Activated CD4-positive, alpha-beta T cell treated with anti-CD3 and anti-CD28 coated beads for 36 hours (primary cell): ENCODE data around the gene HBS1L. TPM values are rescaled to one million over a fixed set of nuclear protein-coding genes. Genes with fewer than 3 reads are reported as not detected.
A peak's percentile ranks its signal among the peaks of the same experiment; 100 is the strongest.

Experiments used
- ATAC-seq: fragments of 200-7000 bp; cut with Tn5 transposase; one replicate; pipeline ENCODE4 v1.10.0; 2021; ENCODE audit warnings: mild to moderate bottlenecking, moderate library complexity
- CTCF ChIA-PET: fragments of 350-600 bp; sonication (Branson Sonifier 250); formaldehyde crosslinking; loops from one replicate; lab custom pipeline; 2021; ENCODE audit warnings: antibody characterized with exemption; lab: Charles Lee
- POLR2A ChIA-PET: fragments of 350-600 bp; sonication (Branson Sonifier 250); formaldehyde crosslinking; loops from one replicate; lab custom pipeline; 2021; ENCODE audit warnings: antibody characterized with exemption, inconsistent platforms; lab: Charles Lee
- DNase-seq: peaks from one replicate; pipeline ENCODE4 v3.0.0-alpha.2; 2020
- H3K27ac Mint-ChIP-seq: one replicate; pipeline ENCODE4 v1.8.0; 2021; ENCODE audit warnings: mixed read lengths
- H3K27me3 Mint-ChIP-seq: one replicate; pipeline ENCODE4 v1.8.0; 2021; ENCODE audit warnings: mixed read lengths
- H3K36me3 Mint-ChIP-seq: one replicate; pipeline ENCODE4 v1.8.0; 2021; ENCODE audit warnings: low read depth, mixed read lengths
- H3K4me1 Mint-ChIP-seq: one replicate; pipeline ENCODE4 v1.8.0; 2021; ENCODE audit warnings: mixed read lengths
- H3K4me3 Mint-ChIP-seq: one replicate; pipeline ENCODE4 v1.8.0; 2021; ENCODE audit warnings: mild to moderate bottlenecking, moderate library complexity, mixed read lengths
- H3K9me3 Mint-ChIP-seq: one replicate; pipeline ENCODE4 v1.8.0; 2021; ENCODE audit warnings: low read depth, mixed read lengths
- intact Hi-C, 2 experiments: fragments of 100-400 bp; cut with DNase I in 1 of 2; cut with micrococcal nuclease in 1 of 2; formaldehyde crosslinking; loops; one replicate each; pipeline versions ENCODE4 v1.14.2 to v1.15.1; 2022 to 2024; cut with DNase I, micrococcal nuclease
- total RNA-seq, 2 experiments: library from RNA; stranded (reverse); gene quantifications; one replicate each; pipeline ENCODE4 v1.2.3, GENCODE V29; 2021

Gene HBS1L
- total RNA-seq, 2 experiments from 2014 or later: 133 to 141 TPM

DNA sequence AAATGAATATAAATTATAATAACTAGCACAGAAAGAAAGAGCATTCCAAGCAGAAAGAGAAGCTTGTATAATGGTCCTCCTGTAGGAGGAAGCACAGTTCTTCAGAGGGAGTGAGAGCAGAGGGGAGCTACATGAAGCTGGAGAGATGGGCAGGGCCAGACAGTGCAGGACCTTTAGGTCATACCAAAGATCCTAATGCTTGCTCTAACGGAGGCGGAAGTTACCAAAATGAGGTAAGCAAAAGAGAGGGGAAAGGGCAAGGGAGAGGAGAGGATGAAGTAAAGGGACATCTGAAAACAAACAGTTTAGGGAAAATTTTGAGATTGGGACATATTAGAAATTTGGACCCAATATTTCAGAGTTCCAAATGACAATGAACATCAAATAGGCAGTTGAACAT is 50.2 kb downstream of the HBS1L start:
- peaks cover 14% of the 10 kb centered on the region for H3K36me3 Mint-ChIP-seq
- peaks cover 28% of the 10 kb centered on the region for H3K4me1 Mint-ChIP-seq
- no peaks in the 10 kb centered on the region for H3K27me3 Mint-ChIP-seq
- no peak overlapping the region for H3K4me3 Mint-ChIP-seq
- ATAC-seq (no peak), DNase-seq (no peak)
- intact Hi-C loops: loop anchor here in 1 of 2 experiments (10.0 kb wide), 1 partner anchor 420 kb away; no protein-coding TSS in a partner anchor
- ChIA-PET POLR2A (no interaction called here), CTCF (interaction anchor here (0.6 to 1.7 kb wide), 6 partner anchors 10 to 64 kb away, joined by 3 to 7 read pairs (median 3); no protein-coding TSS in a partner anchor)
- H3K27ac Mint-ChIP-seq: no peak overlapping the region
- no peaks in the 10 kb centered on the region for H3K9me3 Mint-ChIP-seq

- ChIA-PET CTCF (interaction anchor here (0.7 to 1.7 kb wide), 6 partner anchors 10 to 267 kb away, joined by 3 to 9 read pairs (median 4); no protein-coding TSS in a partner anchor), POLR2A (no interaction called here)
- H3K4me1 Mint-ChIP-seq: peaks cover 18% of the 10 kb centered on the region
- ATAC-seq: peak; percentile 81
- H3K4me3 Mint-ChIP-seq: no peak overlapping the region
- H3K27me3 Mint-ChIP-seq: no peaks in the 10 kb centered on the region
- intact Hi-C loops: loop anchor here (2.0 to 10.0 kb wide), 2 partner anchors 24 to 422 kb away; no protein-coding TSS in a partner anchor
- H3K27ac Mint-ChIP-seq: no peak overlapping the region
- no peaks in the 10 kb centered on the region for H3K9me3 Mint-ChIP-seq
- DNase-seq: no peak
- H3K36me3 Mint-ChIP-seq: peaks cover 9% of the 10 kb centered on the region
These were observed 51.5 kb downstream of the HBS1L start for GRCh38 chr6:135002974-135003703.

DNA sequence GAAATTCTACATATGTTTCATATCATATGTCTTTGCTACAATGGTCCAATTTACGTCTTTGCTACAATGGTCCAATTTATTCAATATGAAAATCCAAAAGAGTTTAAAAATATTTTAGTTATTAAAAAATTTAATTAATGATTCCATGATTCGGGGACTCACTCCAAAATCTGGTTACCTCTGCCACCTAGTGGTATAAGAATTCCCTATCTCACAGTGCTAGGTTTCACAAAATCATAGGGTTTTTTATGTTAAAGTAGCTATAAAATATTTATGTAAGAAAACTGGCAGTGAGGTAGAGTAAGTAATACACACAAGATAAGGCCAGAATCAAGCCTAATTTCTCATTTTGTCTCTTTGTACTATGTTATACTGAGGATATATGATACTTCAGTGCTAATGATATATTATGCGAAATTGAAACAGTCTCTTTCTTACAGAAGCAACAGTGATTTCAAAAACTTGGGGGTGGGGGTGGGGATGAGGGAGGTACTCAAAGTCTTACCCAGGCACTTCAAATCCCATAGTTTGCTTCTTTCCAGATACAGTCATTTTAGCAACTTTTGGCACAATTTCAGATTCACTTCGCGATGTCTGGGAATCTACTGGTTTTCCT is 52.3 kb downstream of the HBS1L start:
- ChIA-PET POLR2A (interaction anchor here (0.6 kb wide), 1 partner anchor 50 kb away, joined by 5 read pairs; no protein-coding TSS in a partner anchor), CTCF (interaction anchor here (0.6 to 1.0 kb wide), 5 partner anchors 10 to 877 kb away, joined by 3 to 9 read pairs (median 3); no protein-coding TSS in a partner anchor)
- no peak overlapping the region for H3K27ac Mint-ChIP-seq
- H3K4me1 Mint-ChIP-seq: peaks cover 18% of the 10 kb centered on the region
- intact Hi-C loops: loop anchor here (2.0 to 10.0 kb wide), 2 partner anchors 24 to 422 kb away; no protein-coding TSS in a partner anchor
- peaks cover 15% of the 10 kb centered on the region for H3K36me3 Mint-ChIP-seq
- no peaks in the 10 kb centered on the region for H3K9me3 Mint-ChIP-seq
- no peak overlapping the region for H3K4me3 Mint-ChIP-seq
- ATAC-seq: no peak
- no peaks in the 10 kb centered on the region for H3K27me3 Mint-ChIP-seq
- no peak for DNase-seq

- ATAC-seq: no peak
- CTCF ChIA-PET: interaction anchor here (1.3 kb wide), 1 partner anchor 44 kb away, joined by 4 read pairs; no protein-coding TSS in a partner anchor
- no peaks in the 10 kb centered on the region for H3K27me3 Mint-ChIP-seq
- H3K4me3 Mint-ChIP-seq: no peak overlapping the region
- POLR2A ChIA-PET: no interaction called here
- H3K4me1 Mint-ChIP-seq: peaks cover 27% of the 10 kb centered on the region
- no peak for DNase-seq
- intact Hi-C loops: no loop called here
- no peaks in the 10 kb centered on the region for H3K9me3 Mint-ChIP-seq
- no peak overlapping the region for H3K27ac Mint-ChIP-seq
- peaks cover 26% of the 10 kb centered on the region for H3K36me3 Mint-ChIP-seq
These were observed 55.5 kb downstream of the HBS1L start for GRCh38 chr6:134999107-134999506.

DNA sequence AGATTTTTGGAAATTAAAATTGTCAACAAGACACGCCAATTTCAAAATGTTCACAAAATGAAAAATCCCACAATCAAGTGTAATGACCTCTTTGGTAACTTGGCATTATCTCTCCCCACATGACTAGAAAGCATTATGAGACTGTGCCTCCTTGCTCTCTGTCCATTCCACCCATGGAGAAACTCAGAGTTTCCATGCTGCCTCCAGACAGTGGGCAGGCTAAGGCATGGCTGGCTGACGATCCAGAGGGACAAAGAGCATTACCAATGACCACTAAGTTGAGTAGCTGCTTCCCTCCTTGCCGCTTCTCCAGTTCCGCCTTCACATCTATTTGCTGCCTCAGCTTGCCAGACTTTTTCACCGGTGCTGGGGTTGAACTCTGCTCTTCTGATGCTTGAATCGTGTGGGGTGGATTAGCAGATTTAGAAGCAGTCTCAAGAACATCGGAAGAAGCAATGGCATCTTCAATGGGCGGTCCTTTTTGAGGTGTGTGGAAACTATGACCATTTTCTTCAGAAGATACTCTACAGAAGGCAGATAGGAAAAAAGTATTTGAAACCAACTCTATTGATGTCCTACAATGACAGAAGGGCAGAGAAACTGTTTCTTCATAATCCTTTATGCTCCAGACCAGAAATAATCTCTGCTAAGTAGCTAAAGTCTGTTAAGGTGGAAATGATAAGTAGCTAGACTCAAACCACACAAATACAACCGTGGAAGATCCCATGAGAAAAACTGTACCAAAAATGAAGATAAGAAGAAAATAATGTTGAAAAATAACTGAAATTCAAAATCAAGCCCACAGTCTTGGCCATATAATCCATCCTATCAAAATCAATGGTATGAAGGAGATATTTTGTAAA is 57.3 kb downstream of the HBS1L start:
- no peaks in the 10 kb centered on the region for H3K27me3 Mint-ChIP-seq
- no peak for DNase-seq
- H3K4me1 Mint-ChIP-seq: peaks cover 20% of the 10 kb centered on the region
- no peaks in the 10 kb centered on the region for H3K9me3 Mint-ChIP-seq
- ATAC-seq: peak; percentile 39
- POLR2A ChIA-PET: no interaction called here
- H3K27ac Mint-ChIP-seq: peak overlapping the region; percentile 52
- CTCF ChIA-PET: interaction anchor here (0.7 to 2.1 kb wide), 5 partner anchors 9 to 187 kb away, joined by 3 to 9 read pairs (median 3); partner anchors contain the start of gene HBS1L
- H3K36me3 Mint-ChIP-seq: peaks cover 30% of the 10 kb centered on the region
- intact Hi-C loops: no loop called here
- no peak overlapping the region for H3K4me3 Mint-ChIP-seq

DNA sequence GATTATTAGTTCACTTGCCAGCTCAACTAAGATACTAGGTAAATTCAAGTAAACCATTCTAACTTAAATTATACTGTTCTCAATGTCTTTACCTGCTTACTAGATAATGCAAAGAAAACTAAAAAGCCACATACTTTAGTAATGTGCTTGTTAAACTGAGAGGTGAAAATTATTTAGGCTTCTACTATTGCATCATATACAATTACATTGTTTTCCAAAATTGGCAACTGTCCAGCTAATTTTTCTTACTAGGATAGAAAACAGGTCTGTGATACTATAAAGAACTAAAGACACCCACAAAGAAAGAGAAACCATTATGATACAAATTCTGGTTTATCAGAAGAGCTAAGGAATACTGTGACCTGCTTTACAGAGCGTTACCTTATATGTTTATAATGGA is 59.1 kb downstream of the HBS1L start:
- ChIA-PET CTCF (interaction anchor here (0.7 to 3.7 kb wide), 6 partner anchors 10 to 133 kb away, joined by 3 to 11 read pairs (median 3); no protein-coding TSS in a partner anchor), POLR2A (interaction anchor here (0.6 kb wide), 1 partner anchor 188 kb away, joined by 3 read pairs; no protein-coding TSS in a partner anchor)
- peaks cover 27% of the 10 kb centered on the region for H3K36me3 Mint-ChIP-seq
- intact Hi-C loops: no loop called here
- H3K9me3 Mint-ChIP-seq: no peaks in the 10 kb centered on the region
- no peak overlapping the region for H3K4me3 Mint-ChIP-seq
- ATAC-seq: no peak
- no peak for DNase-seq
- no peaks in the 10 kb centered on the region for H3K27me3 Mint-ChIP-seq
- no peak overlapping the region for H3K27ac Mint-ChIP-seq
- peaks cover 19% of the 10 kb centered on the region for H3K4me1 Mint-ChIP-seq

DNA sequence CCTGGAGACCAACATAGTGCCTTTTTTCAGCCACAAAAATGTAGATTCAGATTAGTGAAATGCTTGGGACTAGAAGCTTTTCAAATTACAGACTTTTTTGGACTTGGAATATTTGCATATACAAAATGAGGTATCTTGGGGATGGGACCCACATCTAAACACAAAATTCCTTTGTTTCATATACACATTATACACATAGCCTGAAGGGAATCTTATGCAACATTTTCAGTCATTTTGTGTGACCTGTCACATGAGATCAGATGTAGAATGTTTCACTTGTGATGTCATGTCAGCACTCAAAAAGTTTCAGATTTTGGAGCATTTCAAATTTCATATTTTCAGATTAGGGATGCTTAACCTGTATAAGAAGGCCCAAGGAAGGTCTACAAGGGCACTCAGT is 60.2 kb downstream of the HBS1L start:
- ATAC-seq: no peak
- intact Hi-C loops: no loop called here
- DNase-seq: no peak
- H3K4me3 Mint-ChIP-seq: no peak overlapping the region
- peaks cover 26% of the 10 kb centered on the region for H3K36me3 Mint-ChIP-seq
- ChIA-PET POLR2A (no interaction called here), CTCF (interaction anchor here (3.7 kb wide), 1 partner anchor 54 kb away, joined by 11 read pairs; no protein-coding TSS in a partner anchor)
- no peak overlapping the region for H3K27ac Mint-ChIP-seq
- no peaks in the 10 kb centered on the region for H3K27me3 Mint-ChIP-seq
- peaks cover 19% of the 10 kb centered on the region for H3K4me1 Mint-ChIP-seq
- no peaks in the 10 kb centered on the region for H3K9me3 Mint-ChIP-seq

GRCh38 chr6:134992155-134992554 is 62.5 kb downstream of the HBS1L start:
- no peaks in the 10 kb centered on the region for H3K27me3 Mint-ChIP-seq
- H3K9me3 Mint-ChIP-seq: no peaks in the 10 kb centered on the region
- DNase-seq (no peak), ATAC-seq (no peak)
- ChIA-PET POLR2A (no interaction called here), CTCF (interaction anchor here (1.7 to 3.7 kb wide), 3 partner anchors 10 to 52 kb away, joined by 7 to 11 read pairs (median 9); no protein-coding TSS in a partner anchor)
- H3K4me3 Mint-ChIP-seq: no peak overlapping the region
- H3K4me1 Mint-ChIP-seq: peaks cover 7% of the 10 kb centered on the region
- peaks cover 26% of the 10 kb centered on the region for H3K36me3 Mint-ChIP-seq
- no peak overlapping the region for H3K27ac Mint-ChIP-seq
- intact Hi-C loops: no loop called here

GRCh38 chr6:134990262-134990661 is 64.4 kb downstream of the HBS1L start:
- no peaks in the 10 kb centered on the region for H3K9me3 Mint-ChIP-seq
- intact Hi-C loops: no loop called here
- no peak for ATAC-seq
- no peak overlapping the region for H3K27ac Mint-ChIP-seq
- ChIA-PET POLR2A (no interaction called here), CTCF (interaction anchor here (1.2 kb wide), 1 partner anchor 15 kb away, joined by 3 read pairs; no protein-coding TSS in a partner anchor)
- no peak overlapping the region for H3K4me3 Mint-ChIP-seq
- H3K36me3 Mint-ChIP-seq: peaks cover 16% of the 10 kb centered on the region
- no peak for DNase-seq
- no peaks in the 10 kb centered on the region for H3K27me3 Mint-ChIP-seq
- H3K4me1 Mint-ChIP-seq: no peaks in the 10 kb centered on the region

DNA sequence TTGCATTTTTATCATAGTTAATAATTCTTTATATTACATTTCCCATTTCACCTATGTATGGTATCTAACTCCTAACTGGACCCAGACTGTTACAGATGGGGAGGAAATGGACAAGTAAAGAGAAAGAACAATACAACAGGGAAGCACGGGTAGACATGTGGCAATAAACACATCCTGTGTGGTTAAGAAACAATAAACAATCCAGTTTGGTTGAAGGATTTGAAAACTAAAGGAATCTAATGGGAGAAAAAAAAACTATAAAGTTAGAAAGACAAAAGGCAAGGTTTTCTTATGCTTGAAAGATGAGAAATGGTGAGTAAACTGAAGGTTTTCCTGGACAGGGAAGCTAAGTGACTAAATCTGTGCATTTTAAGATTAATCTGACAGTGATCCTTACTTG is 69.8 kb downstream of the HBS1L start:
- Mint-ChIP-seq H3K4me1 (peaks cover 33% of the 10 kb centered on the region), H3K9me3 (no peaks in the 10 kb centered on the region), H3K4me3 (no peak overlapping the region), H3K27ac (no peak overlapping the region), H3K27me3 (no peaks in the 10 kb centered on the region), H3K36me3 (peaks cover 40% of the 10 kb centered on the region)
- DNase-seq (no peak), ATAC-seq (no peak)
- POLR2A ChIA-PET: no interaction called here
- CTCF ChIA-PET: interaction anchor here (0.7 kb wide), 2 partner anchors 9 to 162 kb away, joined by 3 to 4 read pairs; no protein-coding TSS in a partner anchor
- intact Hi-C loops: no loop called here
